Activated naive CD4-positive, alpha-beta T cell treated with anti-CD3 and anti-CD28 coated beads, Interleukin-2, amount 50 U/mL, for 16 hours (primary cell): ENCODE measurements around the gene METTL16.

Experiments used
- DNase-seq: peaks from one replicate; pipeline ENCODE4 v3.0.0-alpha.2; 2020

Gene METTL16

GRCh38 chr17:2406903-2407790 is 104.5 kb downstream of the METTL16 start:
- DNase-seq = no peak

- no peak for DNase-seq
Measured at GRCh38 chr17:2406271-2406902, 105.3 kb downstream of the METTL16 start.

DNA sequence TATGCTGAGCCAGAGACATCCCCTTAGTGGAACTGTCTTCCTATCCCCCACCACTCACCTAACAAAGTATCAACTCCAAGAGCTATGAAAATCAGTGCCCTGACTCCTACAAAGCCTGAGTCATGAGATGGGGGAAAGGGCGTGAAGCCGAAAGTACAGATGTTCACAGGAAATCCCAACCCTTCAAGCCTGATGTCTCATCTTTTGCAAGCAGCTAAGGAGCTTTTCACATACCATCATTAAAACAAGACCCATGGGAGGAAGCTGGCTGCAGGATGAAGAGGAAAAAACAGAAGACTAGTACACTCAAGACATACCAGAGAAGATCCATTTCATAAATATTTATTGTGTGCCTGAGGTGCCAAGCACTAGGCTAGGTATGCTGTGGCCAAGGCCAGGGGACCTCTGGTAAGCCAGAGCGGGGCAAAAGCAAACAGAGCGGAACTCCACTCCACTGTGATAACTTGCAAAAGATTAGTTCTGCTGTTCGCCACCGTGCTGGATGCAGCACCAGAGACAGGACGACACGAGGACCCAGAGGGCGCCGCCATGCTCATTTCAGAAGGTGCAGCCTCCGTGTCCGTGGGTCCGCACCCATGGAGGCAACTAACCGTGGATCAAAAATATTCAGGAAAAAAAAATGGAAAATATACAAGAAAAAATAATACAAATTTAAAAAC is 106.3 kb downstream of the METTL16 start:
- DNase-seq = no peak

GRCh38 chr17:2403044-2403443 is 108.6 kb downstream of the METTL16 start:
- DNase-seq = no peak

DNA sequence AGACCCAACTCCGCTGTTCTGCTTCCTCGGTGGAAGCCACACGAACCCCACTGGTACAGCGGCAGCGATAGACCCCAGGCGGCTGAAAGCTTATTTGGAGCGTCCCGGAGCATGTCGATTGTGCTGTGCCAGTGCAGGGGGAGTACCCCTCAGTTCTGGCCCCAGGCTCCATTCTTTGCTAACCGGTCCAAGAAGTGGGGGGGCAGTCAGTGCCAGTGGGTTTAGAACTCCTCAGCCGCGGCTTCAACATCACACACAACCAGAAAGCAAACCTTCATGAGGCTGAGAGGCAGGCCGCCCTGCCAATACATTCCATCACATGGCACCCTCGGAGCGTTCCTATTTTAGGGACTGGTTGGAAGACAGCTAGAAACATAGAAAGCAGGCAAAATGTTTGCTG is 109.1 kb downstream of the METTL16 start:
- DNase-seq = no peak

DNA sequence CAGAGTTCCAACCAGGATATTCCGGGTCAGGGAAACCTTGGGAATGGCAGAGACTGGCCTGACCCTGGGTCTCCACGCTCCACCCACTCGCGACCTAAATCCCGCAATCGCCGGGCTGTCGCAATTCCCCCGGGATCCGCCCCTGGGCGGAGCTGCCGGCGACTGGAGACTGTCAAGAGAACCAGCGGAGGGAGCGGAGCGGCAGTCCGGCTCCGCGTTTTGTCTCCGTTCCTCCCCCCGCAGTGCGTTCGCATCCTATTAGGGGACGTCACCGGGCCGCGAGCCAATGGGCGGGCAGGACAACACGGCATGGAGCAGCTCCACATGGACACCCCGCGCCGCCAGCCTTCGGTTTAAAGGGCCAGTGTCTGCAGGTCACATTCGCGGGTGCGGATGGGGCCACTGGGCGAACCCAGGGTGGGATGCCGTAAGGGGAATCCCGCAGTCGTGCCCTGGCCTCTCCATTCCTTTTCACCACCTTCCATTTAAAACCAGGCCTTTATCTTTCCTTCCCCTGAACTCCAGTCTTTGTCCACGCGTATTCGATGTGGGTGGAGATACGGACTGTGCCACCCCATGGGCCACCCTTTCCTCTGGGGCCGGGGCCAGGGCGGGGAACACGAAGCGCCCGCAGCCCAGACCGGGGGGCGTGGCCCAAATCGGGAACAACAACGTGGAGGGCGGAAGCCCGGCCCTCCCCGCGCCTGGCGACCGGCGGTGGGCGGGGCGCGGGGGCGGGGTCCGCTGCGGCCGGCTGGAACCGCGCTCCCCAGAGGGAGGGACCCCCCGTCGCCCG is 110.1 kb downstream of the METTL16 start:
- DNase-seq = peak; percentile 100

GRCh38 chr17:2400877-2401425 is 110.7 kb downstream of the METTL16 start, which contains the start of gene MNT:
TSS of gene MNT (minus strand) at chr17:2401060. CDS start at chr17:2400712, 348 bp downstream.
- peak; percentile 95 for DNase-seq

GRCh38 chr17:2400474-2400866 is 111.2 kb downstream of the METTL16 start:
- DNase-seq = peak; percentile 67

- DNase-seq = peak; percentile 94
Measured at GRCh38 chr17:2399572-2400473, 111.9 kb downstream of the METTL16 start.

- peak; percentile 67 for DNase-seq
Measured at GRCh38 chr17:2398655-2399571, 112.8 kb downstream of the METTL16 start.

GRCh38 chr17:2398182-2398581 is 113.5 kb downstream of the METTL16 start:
- no peak for DNase-seq

GRCh38 chr17:2397247-2398171 is 114.2 kb downstream of the METTL16 start:
- no peak for DNase-seq

DNA sequence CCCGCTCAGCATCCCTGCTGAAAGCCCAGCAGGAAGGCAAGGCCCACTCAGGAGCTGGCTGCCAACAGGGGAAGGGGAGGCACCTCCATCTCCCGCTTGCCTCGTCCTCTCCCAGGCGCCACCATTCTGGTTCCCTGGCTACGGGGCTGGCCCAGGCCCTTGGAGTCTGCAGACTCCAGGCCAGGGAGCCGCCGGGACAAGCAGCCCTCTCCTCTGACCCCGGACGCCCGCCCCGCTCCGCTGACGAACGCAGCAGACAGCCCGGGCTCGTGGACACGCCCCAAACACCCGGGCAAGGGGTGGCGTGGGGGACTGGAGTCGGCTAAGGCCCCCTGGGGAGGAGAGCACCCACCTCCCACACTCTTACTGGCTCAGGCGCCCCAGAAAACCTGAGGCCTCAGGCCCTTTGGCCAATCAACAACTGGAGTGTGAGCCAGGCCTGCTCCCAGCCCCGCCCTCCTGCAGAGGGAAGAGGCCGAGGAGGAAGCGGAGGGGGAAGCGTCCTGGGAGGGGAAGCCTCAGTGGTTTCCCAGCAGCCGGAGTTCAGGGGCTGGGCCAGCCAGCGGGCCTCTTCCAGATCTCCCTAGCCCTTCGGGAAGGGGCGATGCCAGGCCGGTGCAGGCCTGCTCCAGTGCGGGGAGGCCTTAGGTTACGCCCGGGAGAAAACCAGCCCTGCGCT is 115.0 kb downstream of the METTL16 start:
- peak; percentile 50 for DNase-seq

DNA sequence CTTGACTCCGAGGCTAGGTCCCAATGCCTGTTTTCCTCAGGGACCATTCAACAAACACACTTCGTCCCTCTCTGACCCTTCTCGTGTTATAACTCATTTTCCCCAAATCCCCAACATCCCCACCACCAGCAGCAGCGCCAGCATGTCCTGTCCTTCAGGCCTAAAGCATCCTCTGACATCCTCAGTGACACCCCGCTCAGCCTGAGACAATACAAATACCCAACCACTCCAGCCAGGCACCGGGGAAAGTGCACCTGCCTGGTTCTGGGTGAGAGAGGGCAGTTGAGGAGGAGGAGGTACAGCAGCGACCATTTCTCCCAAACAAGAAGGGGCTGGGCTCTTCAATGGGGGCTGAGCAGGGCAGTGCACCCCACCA is 115.5 kb downstream of the METTL16 start:
- no peak for DNase-seq

DNA sequence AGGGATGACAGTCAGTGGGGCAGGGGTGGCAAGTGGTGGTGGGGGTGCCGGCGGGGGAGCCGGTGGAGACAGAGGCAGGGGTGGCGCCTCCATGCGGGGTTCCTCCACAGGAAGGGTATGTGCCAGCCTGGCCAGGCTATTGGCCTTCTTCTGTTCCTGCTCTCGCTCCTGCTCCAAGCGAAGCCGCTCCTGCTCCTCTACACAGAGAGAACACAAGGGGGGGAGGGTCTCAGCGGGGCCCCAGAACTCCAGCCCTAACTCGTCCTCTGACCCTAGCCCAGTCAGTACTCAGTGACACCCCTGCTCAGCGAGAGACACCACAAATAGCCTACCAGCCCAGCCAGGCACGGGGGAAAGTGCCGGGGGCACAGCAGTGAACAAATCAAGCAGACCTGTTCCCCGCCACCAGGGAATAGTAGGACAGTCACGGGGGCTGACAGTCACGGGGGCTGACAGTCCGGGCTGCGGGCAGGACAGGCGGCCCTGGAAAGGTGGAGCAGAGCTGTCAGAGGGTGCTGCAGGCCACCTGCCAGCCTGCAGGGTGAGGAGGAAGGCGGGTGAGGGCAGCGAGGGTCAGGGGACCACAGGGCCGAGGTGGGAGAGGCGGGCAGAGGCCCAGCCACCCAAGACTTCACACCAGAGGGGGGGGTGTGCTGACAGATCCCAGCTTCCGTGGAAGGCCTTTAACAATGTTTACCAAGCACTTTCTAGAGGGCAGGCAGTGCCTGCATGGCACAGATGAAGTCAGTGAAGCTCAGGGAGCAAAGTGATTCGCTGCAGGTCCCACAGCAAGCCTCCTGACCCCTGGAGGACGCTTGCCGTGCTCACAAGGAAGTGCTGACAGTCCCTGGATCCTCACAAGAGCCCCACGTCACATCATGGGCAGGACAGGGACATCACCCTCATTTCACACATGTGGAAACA is 116.2 kb downstream of the METTL16 start:
- no peak for DNase-seq

- DNase-seq = no peak
Measured at GRCh38 chr17:2394775-2395201, 116.9 kb downstream of the METTL16 start.
